Rectal smooth muscle tissue (tissue), 1 donor: Measurements from ENCODE around the gene FILIP1.

ENCODE experiments used
- H3K27ac ChIP-seq: one replicate; pipeline ENCODE4 v1.7.0; 2013; ENCODE audit warnings: low read depth, low read length, inconsistent platforms
- H3K27me3 ChIP-seq: one replicate; pipeline ENCODE4 v1.7.0; 2013; ENCODE audit warnings: low read length; ENCODE audit not compliant: control insufficient read depth, insufficient read depth
- H3K36me3 ChIP-seq: one replicate; pipeline ENCODE4 v1.7.0; 2013; ENCODE audit warnings: low read length; ENCODE audit not compliant: control insufficient read depth, insufficient read depth
- H3K4me1 ChIP-seq: one replicate; pipeline ENCODE4 v1.7.0; 2013; ENCODE audit warnings: low read length; ENCODE audit not compliant: control insufficient read depth, insufficient read depth
- H3K4me3 ChIP-seq: one replicate; pipeline ENCODE4 v1.7.0; 2013; ENCODE audit warnings: low read length
- H3K9ac ChIP-seq: one replicate; pipeline ENCODE4 v1.7.0; 2013; ENCODE audit warnings: low read length

FILIP1 gene

GRCh38 chr6:75493400-75494064 lies at the start of gene FILIP1:
Gene FILIP1 (minus strand): TSS chr6:75493800. CDS start chr6:75414972, 78,828 bp downstream.
- H3K27me3 ChIP-seq, result no peaks in the 10 kb centered on the region
- peak within 1 kb of the TSS; percentile 41 for H3K4me3 ChIP-seq
- H3K27ac ChIP-seq, result peak within 1 kb of the TSS; percentile 94
- H3K36me3 ChIP-seq, result no peaks in the 10 kb centered on the region
- peaks cover 4% of the 10 kb centered on the region for H3K4me1 ChIP-seq
- peak within 1 kb of the TSS; percentile 36 for H3K9ac ChIP-seq

GRCh38 chr6:75543311-75543710 lies 49.7 kb upstream of the FILIP1 start:
- Histone ChIP-seq H3K27ac (no peak overlapping the region), H3K9ac (no peak overlapping the region), H3K4me1 (no peaks in the 10 kb centered on the region), H3K4me3 (no peak overlapping the region), H3K27me3 (no peaks in the 10 kb centered on the region), H3K36me3 (no peaks in the 10 kb centered on the region)

DNA sequence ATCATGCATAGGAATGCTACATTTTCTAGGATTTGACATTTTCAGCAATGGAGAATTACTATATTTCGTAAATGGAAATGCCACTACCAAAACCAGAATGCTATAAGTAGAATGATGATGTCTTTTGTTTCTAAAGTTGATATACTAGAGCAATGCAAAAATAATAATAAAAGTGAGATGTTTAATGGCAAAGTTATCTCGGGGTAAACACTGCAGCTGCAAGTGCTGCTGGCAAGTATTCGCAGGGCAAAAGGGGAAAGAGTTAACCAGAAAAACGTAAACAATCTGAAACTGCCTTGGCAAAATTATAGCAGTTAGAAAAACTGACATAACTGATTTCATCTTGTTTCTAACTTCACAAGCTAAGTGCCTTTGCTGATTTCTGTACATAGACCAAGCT lies 45.5 kb upstream of the FILIP1 start:
- Histone ChIP-seq H3K9ac (no peak overlapping the region), H3K27me3 (no peaks in the 10 kb centered on the region), H3K27ac (no peak overlapping the region), H3K4me3 (no peak overlapping the region), H3K36me3 (no peaks in the 10 kb centered on the region), H3K4me1 (no peaks in the 10 kb centered on the region)

GRCh38 chr6:75532521-75532920 lies 38.9 kb upstream of the FILIP1 start:
- Histone ChIP-seq H3K4me3 (no peak overlapping the region), H3K36me3 (no peaks in the 10 kb centered on the region), H3K27ac (no peak overlapping the region), H3K27me3 (no peaks in the 10 kb centered on the region), H3K9ac (no peak overlapping the region), H3K4me1 (no peaks in the 10 kb centered on the region)

DNA sequence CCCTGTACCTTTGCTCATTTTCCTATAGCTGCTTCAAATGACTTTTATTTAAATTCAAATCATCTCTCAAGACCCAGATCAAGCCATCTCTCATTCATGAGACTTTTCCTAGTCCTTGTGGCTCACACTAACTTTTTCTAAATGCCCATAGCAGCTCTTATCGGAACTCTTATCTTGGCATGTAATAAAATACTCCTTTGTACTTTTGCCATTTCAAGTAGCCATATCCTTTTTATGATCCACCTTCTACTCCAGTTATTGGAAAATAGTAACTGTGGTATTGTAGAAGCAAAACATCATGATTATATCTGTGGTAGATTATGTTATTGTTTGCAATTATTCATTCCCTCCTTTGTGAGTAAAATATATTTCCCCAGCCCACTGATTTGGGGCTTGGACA lies 37.6 kb upstream of the FILIP1 start:
- Histone ChIP-seq H3K9ac (no peak overlapping the region), H3K27me3 (no peaks in the 10 kb centered on the region), H3K4me1 (no peaks in the 10 kb centered on the region), H3K36me3 (no peaks in the 10 kb centered on the region), H3K4me3 (no peak overlapping the region), H3K27ac (no peak overlapping the region)

DNA sequence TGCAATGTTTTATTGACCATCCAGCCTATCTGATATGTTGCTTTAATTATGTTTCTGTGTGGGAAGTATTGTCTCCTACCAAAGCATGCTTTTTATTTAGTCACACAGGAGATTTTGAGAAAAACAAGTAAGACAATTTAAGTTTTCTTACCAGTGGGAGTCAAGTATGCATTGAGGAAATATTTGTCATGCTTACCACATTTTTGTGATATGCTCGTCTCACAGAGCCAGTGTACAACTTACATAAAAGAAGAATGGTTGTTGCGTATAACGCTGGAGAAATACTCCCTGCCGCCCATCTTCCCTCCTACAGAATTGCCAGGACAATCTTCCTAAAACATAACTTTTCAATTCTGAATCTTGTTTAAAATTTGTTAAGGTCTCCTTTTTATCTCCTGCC lies 37.1 kb upstream of the FILIP1 start:
- H3K36me3 ChIP-seq, result no peaks in the 10 kb centered on the region
- no peaks in the 10 kb centered on the region for H3K27me3 ChIP-seq
- H3K27ac ChIP-seq, result no peak overlapping the region
- H3K4me1 ChIP-seq, result no peaks in the 10 kb centered on the region
- no peak overlapping the region for H3K9ac ChIP-seq
- no peak overlapping the region for H3K4me3 ChIP-seq

DNA sequence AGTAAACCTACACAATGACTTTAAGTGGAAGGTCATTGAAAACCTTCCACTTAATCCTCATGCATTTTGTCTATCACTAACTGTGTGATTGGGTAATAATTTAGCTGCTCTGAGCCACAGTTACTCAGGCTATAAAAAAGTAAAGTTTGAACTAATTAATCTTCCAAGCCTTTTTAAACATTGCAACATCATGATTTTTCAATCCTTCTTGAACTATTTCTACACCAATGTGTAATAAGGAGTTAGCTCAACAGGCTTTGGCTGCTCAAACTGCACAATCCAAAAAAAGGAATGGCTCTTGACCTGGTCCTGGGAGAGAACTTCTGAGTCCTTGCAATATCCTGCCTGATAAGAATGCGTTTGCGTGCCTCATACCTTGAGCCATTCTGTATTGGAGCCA lies 34.8 kb upstream of the FILIP1 start:
- Histone ChIP-seq H3K36me3 (no peaks in the 10 kb centered on the region), H3K27ac (no peak overlapping the region)

DNA sequence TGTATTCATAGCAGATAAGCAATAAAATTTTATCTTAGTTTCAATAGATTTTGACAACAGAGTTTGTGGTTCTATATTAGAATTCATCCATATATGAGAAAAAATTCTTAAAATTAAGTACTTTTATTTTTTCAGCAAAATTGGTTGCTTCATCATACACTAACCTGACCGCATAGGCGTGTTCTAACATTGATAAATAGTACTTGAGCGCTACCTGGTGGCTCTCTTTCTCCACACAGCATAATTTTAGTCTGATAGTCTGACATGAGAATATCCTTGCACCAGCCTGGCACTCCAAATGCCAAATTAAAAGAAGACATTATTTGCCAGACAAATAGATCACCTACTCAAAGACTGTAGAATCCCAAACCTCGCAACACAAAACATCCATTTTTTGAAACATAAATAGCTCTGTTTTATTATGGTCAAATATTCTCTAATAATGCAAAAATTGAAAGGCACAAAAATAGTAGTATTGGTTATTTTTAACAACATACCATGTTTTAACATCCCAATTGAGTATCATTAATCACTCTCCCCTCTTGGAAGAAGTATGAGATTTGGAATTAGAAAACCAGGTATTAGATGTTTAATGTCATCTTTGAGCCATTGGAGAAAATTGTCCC lies 33.0 kb upstream of the FILIP1 start:
- H3K36me3 ChIP-seq, result no peaks in the 10 kb centered on the region
- no peaks in the 10 kb centered on the region for H3K27me3 ChIP-seq
- no peak overlapping the region for H3K27ac ChIP-seq
- H3K4me1 ChIP-seq, result peaks cover 2% of the 10 kb centered on the region
- no peak overlapping the region for H3K4me3 ChIP-seq
- H3K9ac ChIP-seq, result no peak overlapping the region

More for the DNA sequence above, 34.8 kb upstream of the FILIP1 start:
- Histone ChIP-seq H3K27me3 (no peaks in the 10 kb centered on the region), H3K4me1 (peaks cover 2% of the 10 kb centered on the region), H3K9ac (no peak overlapping the region), H3K4me3 (no peak overlapping the region)

DNA sequence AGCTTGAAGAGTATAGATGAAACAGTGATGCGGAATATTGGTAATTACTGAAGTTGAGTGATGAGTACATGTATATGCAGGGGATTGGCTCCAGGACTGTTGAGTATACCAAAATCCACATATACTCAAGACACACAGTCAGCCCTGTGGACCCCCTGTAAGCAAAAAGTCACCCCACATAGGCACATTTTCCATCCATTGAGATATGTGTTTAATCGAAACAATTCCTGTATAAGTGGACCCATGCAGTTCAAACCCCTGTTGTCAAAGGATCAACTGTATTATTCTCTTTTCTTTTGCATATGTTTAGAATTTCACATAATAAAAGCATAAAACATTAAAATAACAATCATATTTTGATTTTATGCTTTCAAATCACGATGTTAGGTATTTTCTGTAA lies 32.1 kb upstream of the FILIP1 start:
- Histone ChIP-seq H3K4me1 (peaks cover 2% of the 10 kb centered on the region), H3K27me3 (no peaks in the 10 kb centered on the region), H3K27ac (no peak overlapping the region), H3K9ac (no peak overlapping the region), H3K36me3 (no peaks in the 10 kb centered on the region), H3K4me3 (no peak overlapping the region)

DNA sequence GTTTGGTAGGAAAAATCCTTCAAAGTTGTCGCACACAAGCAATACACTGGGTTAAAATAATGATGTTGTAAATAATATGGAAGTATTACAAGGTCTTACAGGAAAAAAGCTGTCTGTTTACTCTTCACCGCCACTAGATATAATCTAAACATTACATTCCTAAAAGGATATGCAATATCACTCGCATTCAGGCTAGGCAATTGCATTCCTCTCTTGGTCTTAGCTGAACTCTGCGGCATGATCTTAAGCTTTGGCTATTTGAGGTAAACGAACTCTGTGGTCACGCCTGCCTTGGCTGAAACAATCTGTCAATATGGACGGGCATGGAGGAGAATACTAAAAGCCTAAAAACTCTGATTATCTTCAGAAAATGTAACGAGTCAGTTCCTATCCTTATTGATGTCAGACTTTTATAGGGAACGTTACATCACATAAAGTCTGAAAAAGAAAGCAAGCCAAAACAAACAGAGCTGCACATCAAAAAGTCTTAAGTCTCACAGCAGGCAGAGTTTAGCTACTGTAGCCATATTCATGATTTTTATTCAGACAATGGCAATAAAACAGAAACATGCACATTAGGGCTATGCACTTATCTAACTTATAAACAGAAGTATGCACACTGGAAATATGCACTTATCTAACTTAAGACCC lies 30.8 kb upstream of the FILIP1 start:
- Histone ChIP-seq H3K9ac (no peak overlapping the region), H3K4me3 (peak overlapping the region; percentile 41), H3K4me1 (peaks cover 2% of the 10 kb centered on the region)

DNA sequence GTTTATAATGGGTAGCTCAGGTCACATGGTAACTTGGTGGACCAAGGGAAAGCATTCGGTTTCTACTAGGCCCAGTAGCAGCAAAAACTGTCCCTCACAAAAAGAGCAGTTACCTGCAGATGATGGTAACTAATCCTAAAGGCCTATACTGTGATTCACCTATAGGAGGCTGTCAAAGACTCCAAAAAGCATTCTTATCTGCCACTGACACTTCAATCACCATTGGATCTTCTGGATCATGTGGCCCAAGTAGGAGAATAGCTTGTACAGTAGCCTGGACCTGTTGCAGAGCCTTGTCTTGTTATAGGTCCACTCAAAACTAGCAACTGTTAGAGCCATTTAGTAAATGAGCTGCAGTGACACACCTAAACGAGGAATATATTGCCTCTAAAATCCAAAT lies 23.2 kb upstream of the FILIP1 start:
- Histone ChIP-seq H3K4me1 (no peaks in the 10 kb centered on the region), H3K27ac (no peak overlapping the region), H3K27me3 (no peaks in the 10 kb centered on the region), H3K4me3 (no peak overlapping the region), H3K36me3 (no peaks in the 10 kb centered on the region), H3K9ac (no peak overlapping the region)

More for the DNA sequence above, 30.8 kb upstream of the FILIP1 start:
- Histone ChIP-seq H3K27ac (peak overlapping the region; percentile 37), H3K36me3 (no peaks in the 10 kb centered on the region), H3K27me3 (no peaks in the 10 kb centered on the region)

DNA sequence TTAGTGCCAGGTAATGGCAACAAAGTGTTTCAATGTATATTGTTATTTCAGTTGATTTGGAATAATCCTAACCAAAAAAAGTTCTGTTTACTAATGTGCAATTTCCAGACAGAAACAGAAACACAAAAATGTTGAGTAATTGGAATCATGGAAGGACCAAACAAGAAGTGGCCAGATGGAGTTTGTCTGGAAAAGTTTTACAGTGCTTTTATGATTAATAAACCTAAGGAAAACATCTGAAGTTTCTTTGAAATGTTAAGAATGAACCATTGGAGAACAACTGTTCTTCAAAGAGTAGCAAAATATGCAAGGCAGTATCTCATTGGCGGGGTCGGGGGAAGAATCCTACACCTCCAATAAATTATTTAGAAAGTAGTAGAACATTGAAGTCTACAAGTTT lies 19.0 kb upstream of the FILIP1 start:
- Histone ChIP-seq H3K36me3 (no peaks in the 10 kb centered on the region), H3K9ac (no peak overlapping the region), H3K27me3 (no peaks in the 10 kb centered on the region), H3K4me3 (no peak overlapping the region), H3K27ac (no peak overlapping the region), H3K4me1 (no peaks in the 10 kb centered on the region)

GRCh38 chr6:75505424-75505823 lies 11.8 kb upstream of the FILIP1 start:
- Histone ChIP-seq H3K27ac (no peak overlapping the region), H3K36me3 (no peaks in the 10 kb centered on the region), H3K4me1 (no peaks in the 10 kb centered on the region), H3K9ac (no peak overlapping the region), H3K27me3 (no peaks in the 10 kb centered on the region), H3K4me3 (no peak overlapping the region)
